ENCODE results near the gene OR13C3. TPM values are rescaled to one million over a fixed set of nuclear protein-coding genes. Genes with fewer than 3 reads are reported as not detected.

Gene OR13C3
- total RNA-seq, result 0.46 TPM

GRCh38 chr9:104536756-104537155, at the start of gene OR13C3:
Gene OR13C3 (minus strand): TSS chr9:104536856. CDS start chr9:104536723, 133 bp downstream.

GRCh38 chr9:104568868-104569267, 32.2 kb upstream of the OR13C3 start, which contains the start of gene OR13C8:
Gene OR13C8 (plus strand): TSS chr9:104569168. CDS start chr9:104569168, 0 bp downstream.

GRCh38 chr9:104527109-104527508, 9.5 kb downstream of the OR13C3 start, which contains the start of gene OR13C4:
Gene OR13C4 (minus strand): TSS chr9:104527209. CDS start chr9:104527209, 0 bp downstream.

GRCh38 chr9:104503963-104504362, 32.7 kb downstream of the OR13C3 start, which contains the start of gene OR13F1:
Gene OR13F1 (plus strand): TSS chr9:104504263. CDS start chr9:104504263, 0 bp downstream.

Other genes with a start within 250 kb of the OR13C3 start
- not detected for gene OR13F1, start 32.6 kb downstream of the OR13C3 start, total RNA-seq
- gene OR13C4, start 9.6 kb downstream of the OR13C3 start, total RNA-seq, result not detected
- not detected for gene OR13C8, start 32.3 kb upstream of the OR13C3 start, total RNA-seq
- gene OR13C5, start 62.6 kb upstream of the OR13C3 start, total RNA-seq, result not detected
- gene OR13C2, start 68.8 kb upstream of the OR13C3 start, total RNA-seq, result 0.92 TPM
- gene OR13C9, start 81.3 kb upstream of the OR13C3 start, total RNA-seq, result 0.46 TPM
- gene OR13D1, start 157.7 kb upstream of the OR13C3 start, total RNA-seq, result not detected
- gene NIPSNAP3A, start 210.8 kb upstream of the OR13C3 start, total RNA-seq, result 88.1 TPM
- gene NIPSNAP3B, start 227.3 kb upstream of the OR13C3 start, total RNA-seq, result 12.2 TPM